Keratinocyte (primary cell): ENCODE results near the gene DGKZ. TPM values are rescaled to one million over a fixed set of nuclear protein-coding genes. Genes with fewer than 3 reads are reported as not detected.

Source experiments
- DNase-seq: peaks from one replicate; pipeline ENCODE4 v3.0.0-alpha.2; 2011; ENCODE audit warnings: low read depth, missing footprints, low spot score
- FAIRE-seq: peaks from 2 replicates; lab custom pipeline; 2011; peaks lifted over from hg19 to GRCh38; lab: Jason Lieb, UNC
- H2AFZ ChIP-seq: 2 replicates; pipeline ENCODE4 v1.6.0; 2012; ENCODE audit warnings: low read length, control low read depth, inconsistent platforms; ENCODE audit not compliant: control insufficient read depth
- H3K27ac ChIP-seq: 2 replicates; pipeline ENCODE4 v1.5.1; 2011; ENCODE audit warnings: low read length; ENCODE audit not compliant: control insufficient read depth, insufficient read depth
- H3K27me3 ChIP-seq: 3 replicates; pipeline ENCODE4 v1.6.0; 2011; ENCODE audit warnings: low read length; ENCODE audit not compliant: control insufficient read depth, insufficient read depth; ENCODE audit errors: extremely low read depth
- H3K36me3 ChIP-seq, 2 experiments: 2 replicates in 1 of 2; 3 replicates in 1 of 2; pipeline ENCODE4 v1.5.1; 2011; ENCODE audit warnings: low read length in 2 of 2, mild to moderate bottlenecking in 1 of 2; ENCODE audit not compliant: control insufficient read depth in 2 of 2, insufficient read depth in 2 of 2; ENCODE audit errors: extremely low read depth in 1 of 2
- H3K4me1 ChIP-seq: 3 replicates; pipeline ENCODE4 v1.5.1; 2011; ENCODE audit warnings: low read length; ENCODE audit not compliant: control insufficient read depth, insufficient read depth; ENCODE audit errors: extremely low read depth
- H3K4me2 ChIP-seq: 3 replicates; pipeline ENCODE4 v1.6.0; 2011; ENCODE audit warnings: low read depth, low read length; ENCODE audit not compliant: control insufficient read depth, insufficient read depth; ENCODE audit errors: extremely low read depth
- H3K4me3 ChIP-seq, 3 experiments: fragments of 200-600 bp in 1 of 3; sonication (generic) in 1 of 3; 2 replicates in 2 of 3; 3 replicates in 1 of 3; pipeline ENCODE4 v1.5.1; 2011 to 2016; ENCODE audit warnings: low read length in 3 of 3, mild to moderate bottlenecking in 3 of 3, control low read depth in 2 of 3, inconsistent platforms in 1 of 3, low read depth in 1 of 3, mixed read lengths in 1 of 3, mixed run types in 1 of 3, moderate library complexity in 1 of 3; ENCODE audit not compliant: control insufficient read depth in 2 of 3, insufficient read depth in 2 of 3; ENCODE audit errors: extremely low read depth in 1 of 3
- H3K79me2 ChIP-seq: 2 replicates; pipeline ENCODE4 v1.6.0; 2012; ENCODE audit warnings: low read length; ENCODE audit not compliant: control insufficient read depth, insufficient read depth
- H3K9ac ChIP-seq: 3 replicates; pipeline ENCODE4 v1.6.0; 2011; ENCODE audit warnings: low read length; ENCODE audit not compliant: control insufficient read depth, insufficient read depth; ENCODE audit errors: extremely low read depth
- H3K9me1 ChIP-seq: 3 replicates; pipeline ENCODE4 v1.6.0; 2011; ENCODE audit warnings: low read length; ENCODE audit not compliant: control insufficient read depth, insufficient read depth; ENCODE audit errors: extremely low read depth
- H3K9me3 ChIP-seq: 2 replicates; pipeline ENCODE4 v1.5.1; 2012; ENCODE audit warnings: low read depth, low read length; ENCODE audit not compliant: control insufficient read depth
- H4K20me1 ChIP-seq: 3 replicates; pipeline ENCODE4 v1.6.0; 2011; ENCODE audit warnings: low read length; ENCODE audit not compliant: control insufficient read depth, insufficient read depth; ENCODE audit errors: extremely low read depth
- CTCF ChIP-seq, 3 experiments: IDR thresholded peaks in 1 of 3; conservative IDR thresholded peaks in 1 of 3; optimal IDR thresholded peaks in 1 of 3; 2 replicates in 2 of 3; 3 replicates in 1 of 3; pipeline versions ENCODE3 to v1.5.1; 2011; ENCODE audit warnings: low read length in 3 of 3, mild to moderate bottlenecking in 3 of 3, moderate library complexity in 2 of 3, control low read depth in 1 of 3, inconsistent platforms in 1 of 3; ENCODE audit not compliant: insufficient read depth in 2 of 3; ENCODE audit errors: extremely low read depth in 1 of 3
- EZH2 ChIP-seq: IDR thresholded peaks from one replicate; pipeline ENCODE4 v1.6.1; 2012; ENCODE audit warnings: inconsistent platforms, mild to moderate bottlenecking, low read length, moderate library complexity
- dilution Hi-C: fragments of 300-500 bp; cut with MboI; formaldehyde crosslinking; loops from one replicate; pipeline ENCODE4 v1.7.0; 2020; ENCODE audit warnings: low sequenced_read_pairs; ENCODE audit not compliant: extremely low pct_ligation_motif_present
- polyA plus RNA-seq, 5 experiments: library from polyadenylated mRNA; depleted of rRNA in 3 of 5; stranded (reverse) in 3 of 5; stranded (forward) in 1 of 5; unstranded in 1 of 5; fragments of >200 nt; gene quantifications; 1 replicate in 1 of 5; 2 replicates in 3 of 5; 3 replicates in 1 of 5; pipeline versions ENCODE4 v1.2.1 to v1.2.3, GENCODE V29; 2011 to 2012; ENCODE audit warnings: missing spikeins in 2 of 5, low read depth in 1 of 5, low replicate concordance in 1 of 5

The DGKZ gene
- polyA plus RNA-seq, 1 donor (not counting 4 experiments of a cell fraction or from before 2014, with no cell fraction given): 23.3 TPM

DNA sequence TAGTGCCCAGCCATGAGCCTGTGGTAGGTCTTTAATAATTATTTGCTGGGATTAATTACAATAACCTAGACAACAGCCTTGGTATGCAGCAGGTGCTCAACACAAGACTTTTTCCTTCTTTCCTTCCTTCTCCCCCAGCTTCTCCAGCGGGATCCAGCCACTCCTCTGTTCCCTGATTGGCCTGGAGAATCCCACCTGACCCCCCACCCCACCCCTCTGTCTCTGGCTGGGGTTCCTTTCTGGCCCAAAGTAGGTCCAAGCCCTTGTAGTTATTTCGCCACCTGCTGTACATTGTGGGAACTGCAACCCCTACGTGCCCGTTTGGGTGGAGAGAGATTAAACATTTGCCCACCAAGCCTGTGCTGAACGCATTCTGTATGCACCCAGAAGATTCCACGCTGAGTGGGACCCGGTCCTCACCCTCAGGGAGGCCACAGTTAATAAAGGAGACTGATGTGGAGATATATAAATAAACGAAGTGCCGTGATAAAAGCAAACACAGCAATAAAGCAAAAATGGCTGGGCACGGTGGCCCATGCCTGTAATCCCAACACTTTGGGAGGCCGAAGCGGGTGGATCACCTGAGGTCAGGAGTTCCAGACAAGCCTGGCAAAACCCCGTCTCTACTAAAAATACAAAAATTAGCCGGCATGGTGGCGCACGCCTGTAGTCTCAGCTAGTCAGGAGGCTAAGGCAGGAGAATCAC, 32.1 kb upstream of the DGKZ start:
- FAIRE-seq (peak; percentile 9), DNase-seq (no peak)
- H3K36me3 ChIP-seq: no peaks in the 10 kb centered on the region

GRCh38 chr11:46315783-46316563, 31.3 kb upstream of the DGKZ start:
- Histone ChIP-seq H3K79me2 (no peaks in the 10 kb centered on the region), H3K27ac (no peak overlapping the region), H3K4me1 (no peaks in the 10 kb centered on the region), H3K36me3 (no peaks in the 10 kb centered on the region), H3K9ac (no peak overlapping the region), H3K9me3 (no peaks in the 10 kb centered on the region), H3K27me3 (peaks cover 3% of the 10 kb centered on the region), H3K4me3 (no peak overlapping the region), H3K9me1 (no peaks in the 10 kb centered on the region), H3K4me2 (no peak overlapping the region), H2AFZ (no peak overlapping the region), H4K20me1 (no peaks in the 10 kb centered on the region)
- FAIRE-seq (no peak), DNase-seq (no peak)
- dilution Hi-C loops: no loop called here
- TF ChIP-seq CTCF (optimal IDR thresholded peaks at IDR 0.05 in 1 of 3, IDR thresholded peaks at IDR 0.05 in 1 of 3, conservative IDR thresholded peaks at IDR 0.05 in 1 of 3; ENCODE audit: extremely low read depth in 1 of 3, insufficient read depth in 2 of 3, low read length in 3 of 3) (no peak), EZH2 (no peak)

More for the DNA sequence above, 32.1 kb upstream of the DGKZ start:
- H2AFZ ChIP-seq: no peak overlapping the region
- no peaks in the 10 kb centered on the region for H3K9me3 ChIP-seq
- no peak overlapping the region for H3K4me2 ChIP-seq
- H3K27me3 ChIP-seq: peaks cover 3% of the 10 kb centered on the region
- H3K4me1 ChIP-seq: no peaks in the 10 kb centered on the region
- no peak overlapping the region for H3K27ac ChIP-seq
- H3K79me2 ChIP-seq: no peaks in the 10 kb centered on the region
- H3K9ac ChIP-seq: no peak overlapping the region
- TF ChIP-seq CTCF (optimal IDR thresholded peaks at IDR 0.05 in 1 of 3, IDR thresholded peaks at IDR 0.05 in 1 of 3, conservative IDR thresholded peaks at IDR 0.05 in 1 of 3; ENCODE audit: extremely low read depth in 1 of 3, insufficient read depth in 2 of 3, low read length in 3 of 3) (peak; percentile 87 to 92 (median 88)), EZH2 (no peak)
- no peaks in the 10 kb centered on the region for H4K20me1 ChIP-seq
- dilution Hi-C loops: no loop called here
- H3K9me1 ChIP-seq: no peaks in the 10 kb centered on the region
- H3K4me3 ChIP-seq: no peak overlapping the region
